ENCODE results near the gene MALRD1. TPM values are rescaled to one million over a fixed set of nuclear protein-coding genes. Genes with fewer than 3 reads are reported as not detected.

Gene MALRD1
- total RNA-seq, 1 donor from 2014 or later = 0.11 TPM

- Histone ChIP-seq H3F3A (ENCODE audit: low read depth) (no peaks in the 10 kb centered on the region), H2AFZ (replicated peaks) (no peak overlapping the region), H3K4me1 (no peaks in the 10 kb centered on the region), H3K27me3 (no peaks in the 10 kb centered on the region), H3K36me3 (no peaks in the 10 kb centered on the region), H3K9me3 (ENCODE audit: low read depth) (no peaks in the 10 kb centered on the region), H3K4me2 (no peak overlapping the region), H3K4me3 (no peak overlapping the region), H3K9ac (no peak overlapping the region), H3K27ac (no peak overlapping the region), H4K20me1 (ENCODE audit: low read depth) (no peaks in the 10 kb centered on the region), H3K79me2 (ENCODE audit: low read depth) (no peaks in the 10 kb centered on the region)
- no peaks in the 10 kb centered on the region for H3K36me3 Mint-ChIP-seq
- H3K27me3 Mint-ChIP-seq (ENCODE audit: insufficient read depth, low read depth) = peaks cover 2% of the 10 kb centered on the region
- no peak for DNase-seq (ENCODE audit: low spot score)
- no peak overlapping the region for H3K4me3 Mint-ChIP-seq
- H3K27ac Mint-ChIP-seq = no peak overlapping the region
- no peaks in the 10 kb centered on the region for H3K9me3 Mint-ChIP-seq
- H3K4me1 Mint-ChIP-seq = peaks cover 5% of the 10 kb centered on the region
- TF ChIP-seq EZH2phosphoT487 (IDR thresholded peaks at IDR 0.05) (no peak), CTCF (IDR thresholded peaks at IDR 0.05) (no peak), EZH2 (IDR thresholded peaks at IDR 0.05) (no peak)
These were observed 115.9 kb downstream of the MALRD1 start for GRCh38 chr10:19164461-19164860.

DNA sequence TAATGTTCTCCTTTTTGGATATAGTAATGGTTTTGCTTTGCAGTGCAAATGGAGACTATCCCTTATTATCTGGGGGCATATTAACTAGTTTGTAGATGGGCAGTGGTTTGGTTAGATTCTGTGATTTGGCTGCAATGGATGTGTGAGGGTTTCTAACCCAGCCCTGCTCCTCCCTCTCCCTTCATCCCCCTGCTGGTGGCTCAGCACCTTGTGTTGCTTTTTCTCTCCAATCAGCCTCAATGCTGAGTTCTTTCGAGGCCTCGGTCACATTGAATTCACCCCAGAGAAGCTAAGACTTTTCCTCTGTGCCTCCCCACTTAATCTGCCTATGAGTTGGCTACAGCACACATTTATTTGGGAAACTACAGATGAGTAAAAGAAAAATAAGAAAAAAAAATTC is 120.0 kb downstream of the MALRD1 start:
- Histone ChIP-seq H3K27ac (no peak overlapping the region), H4K20me1 (ENCODE audit: low read depth) (no peaks in the 10 kb centered on the region), H3K9me3 (ENCODE audit: low read depth) (no peaks in the 10 kb centered on the region), H3K27me3 (no peaks in the 10 kb centered on the region), H3K4me3 (no peak overlapping the region), H3F3A (ENCODE audit: low read depth) (no peaks in the 10 kb centered on the region), H3K4me1 (no peaks in the 10 kb centered on the region), H2AFZ (replicated peaks) (no peak overlapping the region), H3K79me2 (ENCODE audit: low read depth) (no peaks in the 10 kb centered on the region), H3K4me2 (no peak overlapping the region), H3K9ac (no peak overlapping the region), H3K36me3 (no peaks in the 10 kb centered on the region)
- TF ChIP-seq CTCF (IDR thresholded peaks at IDR 0.05) = peak; percentile 61
- TF ChIP-seq EZH2phosphoT487 (IDR thresholded peaks at IDR 0.05) = no peak
- DNase-seq (ENCODE audit: low spot score) = peak; percentile 64
- H3K9me3 Mint-ChIP-seq = no peaks in the 10 kb centered on the region
- peak overlapping the region; percentile 27 for H3K27ac Mint-ChIP-seq
- peaks cover 10% of the 10 kb centered on the region for H3K4me1 Mint-ChIP-seq
- no peak overlapping the region for H3K4me3 Mint-ChIP-seq
- no peaks in the 10 kb centered on the region for H3K36me3 Mint-ChIP-seq
- peaks cover 2% of the 10 kb centered on the region for H3K27me3 Mint-ChIP-seq (ENCODE audit: insufficient read depth, low read depth)

GRCh38 chr10:19169041-19169440 is 120.4 kb downstream of the MALRD1 start:
- TF ChIP-seq EZH2 (IDR thresholded peaks at IDR 0.05) (no peak), CTCF (IDR thresholded peaks at IDR 0.05) (no peak), EZH2phosphoT487 (IDR thresholded peaks at IDR 0.05) (no peak)
- Histone ChIP-seq H2AFZ (replicated peaks) (no peak overlapping the region), H3K9me3 (ENCODE audit: low read depth) (no peaks in the 10 kb centered on the region), H3K27me3 (no peaks in the 10 kb centered on the region), H3K36me3 (no peaks in the 10 kb centered on the region), H4K20me1 (ENCODE audit: low read depth) (no peaks in the 10 kb centered on the region), H3K27ac (no peak overlapping the region), H3K4me3 (no peak overlapping the region), H3F3A (ENCODE audit: low read depth) (no peaks in the 10 kb centered on the region), H3K4me1 (no peaks in the 10 kb centered on the region), H3K9ac (no peak overlapping the region), H3K79me2 (ENCODE audit: low read depth) (no peaks in the 10 kb centered on the region), H3K4me2 (no peak overlapping the region)
- Mint-ChIP-seq H3K27me3 (ENCODE audit: insufficient read depth, low read depth) (peaks cover 2% of the 10 kb centered on the region), H3K27ac (no peak overlapping the region), H3K36me3 (no peaks in the 10 kb centered on the region), H3K4me3 (no peak overlapping the region), H3K4me1 (peaks cover 10% of the 10 kb centered on the region), H3K9me3 (no peaks in the 10 kb centered on the region)
- DNase-seq (ENCODE audit: low spot score) = no peak

Data from neural progenitor cell (in vitro differentiated cells).